PC-3 (cell line): ENCODE measurements around the gene PSORS1C1.

ENCODE experiments used
- EZH2phosphoT487 ChIP-seq: fragments of 300-600 bp; sonication (generic); IDR thresholded peaks from 2 replicates; pipeline ENCODE4 v1.6.1; 2018; ENCODE audit warnings: mild to moderate bottlenecking, antibody characterized with exemption, low read length, borderline replicate concordance
- TF ChIP-seq, protein P1 (sequence below): fragments of 300-600 bp; sonication (generic); conservative IDR thresholded peaks from 2 replicates; pipeline ENCODE4 v1.5.1; 2017; ENCODE audit warnings: antibody characterized with exemption, low read depth, mild to moderate bottlenecking, low read length

GRCh38 chr6:31186052-31186734 lies 71.6 kb downstream of the PSORS1C1 start:
- TF ChIP-seq, protein P1, sequence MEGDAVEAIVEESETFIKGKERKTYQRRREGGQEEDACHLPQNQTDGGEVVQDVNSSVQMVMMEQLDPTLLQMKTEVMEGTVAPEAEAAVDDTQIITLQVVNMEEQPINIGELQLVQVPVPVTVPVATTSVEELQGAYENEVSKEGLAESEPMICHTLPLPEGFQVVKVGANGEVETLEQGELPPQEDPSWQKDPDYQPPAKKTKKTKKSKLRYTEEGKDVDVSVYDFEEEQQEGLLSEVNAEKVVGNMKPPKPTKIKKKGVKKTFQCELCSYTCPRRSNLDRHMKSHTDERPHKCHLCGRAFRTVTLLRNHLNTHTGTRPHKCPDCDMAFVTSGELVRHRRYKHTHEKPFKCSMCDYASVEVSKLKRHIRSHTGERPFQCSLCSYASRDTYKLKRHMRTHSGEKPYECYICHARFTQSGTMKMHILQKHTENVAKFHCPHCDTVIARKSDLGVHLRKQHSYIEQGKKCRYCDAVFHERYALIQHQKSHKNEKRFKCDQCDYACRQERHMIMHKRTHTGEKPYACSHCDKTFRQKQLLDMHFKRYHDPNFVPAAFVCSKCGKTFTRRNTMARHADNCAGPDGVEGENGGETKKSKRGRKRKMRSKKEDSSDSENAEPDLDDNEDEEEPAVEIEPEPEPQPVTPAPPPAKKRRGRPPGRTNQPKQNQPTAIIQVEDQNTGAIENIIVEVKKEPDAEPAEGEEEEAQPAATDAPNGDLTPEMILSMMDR: no peak
- TF ChIP-seq EZH2phosphoT487: no peak
